BJ (cell line): ENCODE data around the gene PILRB. TPM values are rescaled to one million over a fixed set of nuclear protein-coding genes. Genes with fewer than 3 reads are reported as not detected.
"Not testable (repeated sequence)": the region's sequence is repeated elsewhere in the genome, so short reads cannot be mapped to it uniquely, and the experiment has no call there.

Experiments
- CTCF ChIA-PET: fragments of 350-600 bp; formaldehyde crosslinking; extraction: SDS; loops from one replicate; lab custom pipeline; 2021; ENCODE audit warnings: antibody characterized with exemption, inconsistent platforms; lab: Yijun Ruan, JAX
- POLR2A ChIA-PET: fragments of 300-600 bp; sonication (Branson Sonifier 250); formaldehyde crosslinking; extraction: SDS; loops from one replicate; lab custom pipeline; 2021; ENCODE audit warnings: antibody characterized with exemption; lab: Charles Lee
- DNase-seq: peaks from one replicate; pipeline ENCODE4 v3.0.0-alpha.2; 2011; ENCODE audit warnings: low read depth
- H3K27me3 ChIP-seq: 2 replicates; pipeline ENCODE4 v1.6.0; 2011; ENCODE audit warnings: low read length; ENCODE audit not compliant: control insufficient read depth, insufficient read depth
- H3K36me3 ChIP-seq: 2 replicates; pipeline ENCODE4 v1.5.1; 2011; ENCODE audit warnings: low read length; ENCODE audit not compliant: control insufficient read depth, insufficient read depth
- H3K4me3 ChIP-seq: 2 replicates; pipeline ENCODE4 v1.5.1; 2011; ENCODE audit warnings: low read depth, mild to moderate bottlenecking, control low read depth, low read length
- polyA minus RNA-seq: library from RNA; depleted of rRNA, polyadenylated mRNA; stranded (reverse); fragments of >200 nt; gene quantifications from 2 replicates; pipeline ENCODE4 v1.2.3, GENCODE V29; 2011; rRNA and poly(A)+ RNA removed
- polyA plus RNA-seq: library from polyadenylated mRNA; depleted of rRNA; stranded (reverse); fragments of >200 nt; gene quantifications from 2 replicates; pipeline ENCODE4 v1.2.3, GENCODE V29; 2011; rRNA removed
- TF ChIP-seq, protein P1 (sequence below): IDR thresholded peaks from 2 replicates; pipeline ENCODE4 v1.5.1; 2011; ENCODE audit warnings: low read depth, mild to moderate bottlenecking, control low read depth, inconsistent platforms, low read length, moderate library complexity; ENCODE audit not compliant: insufficient read depth

PILRB gene
- 10.6 and 25.4 TPM in 2 replicates for polyA plus RNA-seq
- 6.4 and 6.8 TPM in 2 replicates for polyA minus RNA-seq

GRCh38 chr7:100358027-100358856, at the start of gene PILRB:
TSS of gene PILRB (plus strand) at chr7:100358117. CDS start at chr7:100358303, 186 bp downstream.
- ChIA-PET CTCF (interaction anchor here (2.4 kb wide), 1 partner anchor 13 kb away, joined by 13 read pairs; no protein-coding TSS in a partner anchor), POLR2A (no interaction called here)
- Histone ChIP-seq H3K4me3 (no peak within 1 kb of the TSS), H3K27me3 (no peaks in the 10 kb centered on the region), H3K36me3 (peaks cover 44% of the 10 kb centered on the region)
- no peak for DNase-seq
- TF ChIP-seq, protein P1, sequence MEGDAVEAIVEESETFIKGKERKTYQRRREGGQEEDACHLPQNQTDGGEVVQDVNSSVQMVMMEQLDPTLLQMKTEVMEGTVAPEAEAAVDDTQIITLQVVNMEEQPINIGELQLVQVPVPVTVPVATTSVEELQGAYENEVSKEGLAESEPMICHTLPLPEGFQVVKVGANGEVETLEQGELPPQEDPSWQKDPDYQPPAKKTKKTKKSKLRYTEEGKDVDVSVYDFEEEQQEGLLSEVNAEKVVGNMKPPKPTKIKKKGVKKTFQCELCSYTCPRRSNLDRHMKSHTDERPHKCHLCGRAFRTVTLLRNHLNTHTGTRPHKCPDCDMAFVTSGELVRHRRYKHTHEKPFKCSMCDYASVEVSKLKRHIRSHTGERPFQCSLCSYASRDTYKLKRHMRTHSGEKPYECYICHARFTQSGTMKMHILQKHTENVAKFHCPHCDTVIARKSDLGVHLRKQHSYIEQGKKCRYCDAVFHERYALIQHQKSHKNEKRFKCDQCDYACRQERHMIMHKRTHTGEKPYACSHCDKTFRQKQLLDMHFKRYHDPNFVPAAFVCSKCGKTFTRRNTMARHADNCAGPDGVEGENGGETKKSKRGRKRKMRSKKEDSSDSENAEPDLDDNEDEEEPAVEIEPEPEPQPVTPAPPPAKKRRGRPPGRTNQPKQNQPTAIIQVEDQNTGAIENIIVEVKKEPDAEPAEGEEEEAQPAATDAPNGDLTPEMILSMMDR: no peak

- H3K4me3 ChIP-seq, CTCF ChIA-PET: not testable (repeated sequence)
Observed at GRCh38 chr7:100318329-100318728, 39.6 kb upstream of the PILRB start.

GRCh38 chr7:100321648-100322047, 36.3 kb upstream of the PILRB start:
- H3K27me3 ChIP-seq, DNase-seq, H3K4me3 ChIP-seq, POLR2A ChIA-PET, CTCF ChIA-PET, H3K36me3 ChIP-seq: not testable (repeated sequence)

More at GRCh38 chr7:100318329-100318728, 39.6 kb upstream of the PILRB start:
- H3K36me3 ChIP-seq, POLR2A ChIA-PET, DNase-seq, H3K27me3 ChIP-seq: not testable (repeated sequence)

DNA sequence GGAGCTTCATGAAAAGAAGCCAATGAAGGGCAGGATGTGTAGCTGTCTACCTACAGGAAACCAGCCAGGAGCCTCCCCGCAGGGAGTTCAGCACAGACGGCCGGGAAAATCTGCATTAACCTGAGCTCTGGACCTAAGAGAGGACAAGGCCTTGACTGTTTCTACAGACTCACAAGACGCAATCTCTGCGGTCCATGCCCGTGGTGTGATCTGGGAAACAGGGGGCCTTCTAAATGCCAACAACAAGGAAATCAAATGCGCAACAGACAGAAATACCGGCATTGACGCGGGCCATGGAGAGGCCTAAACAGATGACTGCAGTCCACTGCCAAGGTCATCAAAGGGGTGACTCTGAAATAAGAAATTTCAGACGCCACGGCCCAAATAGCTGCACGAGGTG, 33.7 kb upstream of the PILRB start:
- DNase-seq, POLR2A ChIA-PET, H3K36me3 ChIP-seq, H3K27me3 ChIP-seq, CTCF ChIA-PET, H3K4me3 ChIP-seq: not testable (repeated sequence)

DNA sequence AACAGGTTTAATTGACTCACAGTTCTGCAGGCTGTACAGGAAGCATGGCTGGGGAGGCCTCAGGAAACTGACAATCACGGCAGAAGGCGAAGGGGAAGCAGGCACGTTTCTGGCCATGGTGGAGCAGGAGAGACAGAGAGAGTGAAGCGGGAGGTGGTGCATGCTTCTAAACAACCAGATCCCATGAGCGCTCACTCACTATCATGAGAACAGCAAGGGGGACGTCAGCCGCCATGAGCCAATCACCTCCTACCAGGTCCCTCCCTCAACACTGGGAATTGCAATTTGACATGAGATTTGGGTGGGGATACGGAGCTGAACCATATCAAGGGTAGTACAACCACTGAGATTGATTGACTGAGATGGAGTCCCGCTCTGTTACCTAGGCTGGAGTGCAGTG, 32.2 kb upstream of the PILRB start:
- DNase-seq, POLR2A ChIA-PET, CTCF ChIA-PET, H3K36me3 ChIP-seq, H3K4me3 ChIP-seq, H3K27me3 ChIP-seq: not testable (repeated sequence)

GRCh38 chr7:100326914-100327313, 31.0 kb upstream of the PILRB start:
- POLR2A ChIA-PET, CTCF ChIA-PET, DNase-seq, H3K36me3 ChIP-seq, H3K27me3 ChIP-seq, H3K4me3 ChIP-seq: not testable (repeated sequence)

DNA sequence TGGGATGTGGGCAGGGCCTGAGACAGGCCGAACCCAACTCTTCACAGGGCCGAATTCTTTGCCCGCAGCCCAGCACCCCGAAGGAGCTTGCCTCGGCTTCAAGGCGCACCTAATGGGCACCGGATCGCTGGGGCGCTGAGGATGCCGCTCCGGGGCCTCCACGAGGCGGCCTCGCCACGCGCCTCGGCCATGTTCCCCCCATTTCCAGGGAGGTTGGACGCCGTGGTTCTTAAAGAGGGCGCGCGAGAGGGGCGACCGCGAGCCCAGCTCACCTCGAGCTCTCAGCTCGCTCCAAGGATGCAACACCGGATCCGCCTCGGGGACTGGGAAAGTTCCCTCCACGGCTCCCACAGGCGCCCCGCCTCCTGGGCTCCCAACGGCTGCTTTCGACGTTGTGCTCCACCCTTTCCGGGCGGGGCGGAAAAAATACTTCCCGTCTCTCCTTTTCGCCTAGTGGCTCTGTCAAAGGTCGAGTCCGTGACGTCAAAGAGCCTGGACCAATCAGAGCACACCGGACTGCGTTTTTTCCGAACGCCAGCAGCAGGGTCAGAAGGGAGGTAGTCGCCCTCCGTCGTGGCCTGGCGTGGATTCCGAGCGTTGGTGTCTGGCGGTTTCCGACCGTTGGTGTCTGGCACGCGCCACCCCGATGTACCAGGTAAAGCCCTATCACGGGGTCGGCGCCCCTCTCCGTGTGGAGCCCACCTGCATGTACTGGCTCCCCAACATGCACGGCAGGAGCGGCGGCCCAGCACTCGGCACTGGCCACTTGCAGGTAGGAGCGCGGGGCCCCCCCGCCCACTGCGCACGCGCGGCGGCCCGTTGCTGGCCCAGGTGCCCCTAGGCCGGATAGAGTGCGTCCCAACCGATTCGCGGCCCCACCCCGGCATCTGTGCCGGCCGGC, 22.1 kb upstream of the PILRB start:
- H3K36me3 ChIP-seq, H3K27me3 ChIP-seq, CTCF ChIA-PET, POLR2A ChIA-PET: not testable (repeated sequence)
- DNase-seq: peak; percentile 52
- H3K4me3 ChIP-seq: peak overlapping the region; percentile 66

- H3K27me3 ChIP-seq, H3K36me3 ChIP-seq, CTCF ChIA-PET, H3K4me3 ChIP-seq, DNase-seq, POLR2A ChIA-PET: not testable (repeated sequence)
Observed at GRCh38 chr7:100338083-100338696, 19.7 kb upstream of the PILRB start.

DNA sequence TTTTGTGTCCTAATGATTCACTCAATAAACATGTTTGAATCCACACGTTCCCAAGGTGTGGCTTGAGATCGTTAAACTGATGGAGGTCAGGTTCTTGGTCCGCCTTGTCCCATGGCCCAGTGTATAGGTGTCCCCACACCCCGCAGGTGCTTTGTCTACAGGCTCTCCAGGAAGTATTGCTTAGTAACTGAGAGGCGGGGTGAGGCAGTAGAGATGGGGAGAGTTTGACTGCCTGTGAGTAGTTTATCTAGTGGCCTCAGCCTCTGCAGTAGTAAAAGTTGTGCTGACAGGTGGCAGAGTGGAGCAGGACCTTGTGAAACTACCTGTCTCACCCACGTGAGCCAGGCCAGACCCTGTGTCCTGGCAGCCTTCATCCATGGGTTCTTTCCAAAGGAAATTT, 16.6 kb upstream of the PILRB start:
- H3K36me3 ChIP-seq, POLR2A ChIA-PET: not testable (repeated sequence)

More for the DNA sequence above, 16.6 kb upstream of the PILRB start:
- CTCF ChIA-PET, H3K4me3 ChIP-seq, DNase-seq, H3K27me3 ChIP-seq: not testable (repeated sequence)
